Hypothalamus (tissue), 51 donors: ENCODE measurements around the gene TOE1.

ENCODE experiments used
- DNase-seq, 51 donors: peaks; one replicate each; lab custom pipeline; 2025; lab: John Stamatoyannopoulos, UW

Gene TOE1

DNA sequence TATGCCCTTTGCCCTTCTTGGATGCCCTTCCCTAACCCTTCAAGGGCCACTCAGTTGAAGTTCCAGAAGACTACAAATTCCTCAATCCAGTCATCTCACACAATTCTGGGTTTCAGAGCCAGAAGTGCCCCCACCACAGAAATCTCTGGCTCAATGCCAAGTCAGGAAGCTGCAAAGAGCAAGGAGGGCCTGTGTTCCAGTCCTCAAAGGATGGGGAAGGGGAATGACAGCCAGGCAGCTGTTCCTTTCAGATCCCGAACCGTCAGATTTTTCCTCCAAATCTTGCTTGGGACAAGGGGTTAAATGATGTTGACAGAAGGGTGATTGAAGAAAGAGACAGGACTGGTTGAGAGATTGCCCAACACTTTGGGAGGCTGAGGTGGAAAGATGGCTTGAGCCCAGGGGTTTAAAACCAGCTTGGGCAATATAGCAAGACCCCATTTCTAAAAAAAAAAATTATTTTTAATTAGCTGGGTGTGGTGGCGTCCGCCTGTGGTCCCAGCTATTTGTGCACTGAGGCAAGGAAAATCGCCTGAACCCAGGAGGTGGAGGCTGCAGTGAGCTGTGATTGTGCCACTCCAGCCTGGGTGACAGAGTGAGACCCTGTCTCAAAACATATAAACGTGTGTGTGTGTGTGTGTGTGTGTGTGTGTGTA is 14.0 kb upstream of the TOE1 start:
- peak in 9 of 51 donors; percentile 5 to 30 (median 22) for DNase-seq

- peak in 47 of 51 donors; percentile 16 to 89 (median 72) for DNase-seq
Observed at GRCh38 chr1:45326627-45327623, 13.0 kb upstream of the TOE1 start, which contains the start of gene HPDL. HPDL (plus strand) TSS chr1:45326895; CDS start chr1:45327149, 254 bp downstream.

- DNase-seq: peak in 4 of 51 donors; percentile 7 to 22 (median 10)
Observed at GRCh38 chr1:45327644-45328515, 12.1 kb upstream of the TOE1 start.

DNA sequence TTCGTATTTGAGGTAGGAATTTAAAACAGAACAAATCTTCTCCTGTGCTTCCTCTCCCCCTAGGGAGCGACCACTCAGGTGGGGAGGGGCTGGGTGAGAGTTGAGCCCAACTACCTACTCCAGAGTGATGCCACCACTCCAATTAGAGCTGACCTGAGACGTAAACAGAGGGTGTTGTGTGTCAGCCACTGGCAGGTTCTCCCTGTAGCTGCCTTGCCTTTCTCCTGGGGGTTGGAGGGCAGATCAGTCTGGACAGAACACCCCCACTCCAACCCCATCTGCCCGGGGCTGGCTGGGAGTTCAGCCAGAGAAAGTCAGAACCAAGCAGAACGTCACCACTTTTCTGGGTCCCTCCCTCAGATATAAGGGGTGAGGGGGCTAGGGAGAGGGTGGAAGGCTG is 11.3 kb upstream of the TOE1 start:
- no peak for DNase-seq

- DNase-seq: no peak
Observed at GRCh38 chr1:45329445-45329844, 10.5 kb upstream of the TOE1 start.

- DNase-seq: no peak
Observed at GRCh38 chr1:45331436-45332345, 8.3 kb upstream of the TOE1 start.

DNA sequence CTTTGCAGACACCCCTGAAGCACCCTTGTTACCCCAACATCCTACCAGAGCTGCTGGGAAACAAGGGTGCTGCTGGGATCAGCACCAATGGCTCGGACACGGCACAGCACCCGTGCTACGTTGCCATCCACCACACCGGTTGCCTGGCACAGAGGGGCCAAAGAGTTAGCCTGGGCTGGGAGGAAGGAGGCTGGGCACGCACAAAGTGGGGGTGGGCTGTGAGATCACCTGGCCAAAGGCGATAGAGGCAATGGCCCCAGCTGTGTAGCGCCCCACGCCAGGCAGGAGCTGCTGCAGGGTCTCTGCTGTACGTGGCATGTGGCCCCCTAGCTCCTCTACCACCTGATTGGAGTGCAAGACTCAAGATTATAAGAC is 7.6 kb upstream of the TOE1 start:
- DNase-seq: no peak

DNA sequence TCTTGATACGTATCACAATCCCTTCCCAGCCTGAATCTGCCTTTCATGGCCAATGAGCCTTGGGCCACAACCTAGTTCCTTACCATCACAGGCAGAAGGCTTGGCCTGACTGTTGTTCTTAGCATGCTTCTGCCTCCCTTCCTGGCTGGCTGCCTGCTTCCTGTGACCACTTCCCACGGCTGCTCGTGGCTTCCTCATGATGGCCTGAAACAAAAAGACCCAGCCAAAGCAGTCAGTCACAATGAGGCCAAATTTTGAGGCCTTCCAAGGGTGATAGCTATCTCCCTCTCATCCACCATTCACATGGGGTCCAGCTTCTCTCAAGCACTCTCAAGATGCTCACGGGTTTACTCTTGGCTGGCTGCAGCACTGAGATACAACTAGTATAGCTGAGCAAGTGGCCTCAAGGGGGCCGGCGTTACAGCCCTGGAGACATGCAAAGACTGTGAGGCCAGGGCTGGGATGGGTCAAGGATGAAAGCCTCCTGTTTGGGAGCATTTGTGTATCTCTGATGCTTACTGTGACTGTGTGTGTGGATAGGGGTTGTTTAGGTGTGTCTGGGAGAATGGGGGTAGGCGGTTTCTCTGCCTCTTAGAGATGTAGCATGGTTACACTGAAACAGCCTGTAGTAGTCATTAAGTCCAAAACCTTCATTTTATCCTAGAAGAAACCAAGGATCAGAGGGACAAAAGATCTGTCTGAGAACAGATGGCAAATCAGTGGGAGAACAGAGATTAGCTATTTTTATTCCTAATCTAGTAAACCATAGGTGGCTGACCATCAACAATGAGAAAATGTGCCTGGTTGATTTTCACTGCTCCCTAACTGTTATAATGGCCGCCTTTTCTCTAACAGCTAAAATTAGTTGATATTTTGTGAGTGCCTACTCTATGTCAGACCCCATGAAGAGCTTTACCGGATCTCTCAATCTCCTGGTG is 5.4 kb upstream of the TOE1 start:
- DNase-seq: peak in 9 of 51 donors; percentile 2 to 30 (median 23)

- no peak for DNase-seq
Observed at GRCh38 chr1:45335855-45336324, 4.1 kb upstream of the TOE1 start.

- DNase-seq: no peak
Observed at GRCh38 chr1:45337630-45338325, 2.2 kb upstream of the TOE1 start.

GRCh38 chr1:45340816-45341466 is 971 bp downstream of the TOE1 start:
- peak in 2 of 51 donors; percentile 24 to 74 for DNase-seq

DNA sequence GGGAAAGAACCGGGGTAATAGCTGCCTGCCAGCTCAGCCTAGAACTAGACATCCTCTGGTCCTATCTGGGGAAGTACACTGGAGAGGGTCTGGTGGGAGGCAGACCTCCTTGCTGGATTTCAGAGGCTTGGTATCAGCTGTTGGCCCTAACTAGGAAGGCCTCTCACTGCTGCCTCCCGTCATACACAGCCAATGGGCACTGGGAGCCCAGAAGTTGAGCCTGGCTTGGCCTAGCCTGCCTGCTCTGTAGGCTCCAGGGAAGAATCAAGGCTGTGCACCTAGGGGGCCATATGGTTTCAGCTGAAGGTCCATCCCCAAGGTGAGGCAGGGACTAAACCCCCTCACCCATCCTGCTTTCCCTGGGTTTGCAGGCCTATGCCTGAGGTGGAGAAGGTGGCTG is 4.5 kb downstream of the TOE1 start:
- no peak for DNase-seq

- no peak for DNase-seq
Observed at GRCh38 chr1:45345014-45345413, 5.0 kb downstream of the TOE1 start.

- no peak for DNase-seq
Observed at GRCh38 chr1:45346473-45346872, 6.5 kb downstream of the TOE1 start.

GRCh38 chr1:45348020-45348419 is 8.1 kb downstream of the TOE1 start:
- DNase-seq: no peak

GRCh38 chr1:45348609-45348965 is 8.6 kb downstream of the TOE1 start:
- DNase-seq: no peak

DNA sequence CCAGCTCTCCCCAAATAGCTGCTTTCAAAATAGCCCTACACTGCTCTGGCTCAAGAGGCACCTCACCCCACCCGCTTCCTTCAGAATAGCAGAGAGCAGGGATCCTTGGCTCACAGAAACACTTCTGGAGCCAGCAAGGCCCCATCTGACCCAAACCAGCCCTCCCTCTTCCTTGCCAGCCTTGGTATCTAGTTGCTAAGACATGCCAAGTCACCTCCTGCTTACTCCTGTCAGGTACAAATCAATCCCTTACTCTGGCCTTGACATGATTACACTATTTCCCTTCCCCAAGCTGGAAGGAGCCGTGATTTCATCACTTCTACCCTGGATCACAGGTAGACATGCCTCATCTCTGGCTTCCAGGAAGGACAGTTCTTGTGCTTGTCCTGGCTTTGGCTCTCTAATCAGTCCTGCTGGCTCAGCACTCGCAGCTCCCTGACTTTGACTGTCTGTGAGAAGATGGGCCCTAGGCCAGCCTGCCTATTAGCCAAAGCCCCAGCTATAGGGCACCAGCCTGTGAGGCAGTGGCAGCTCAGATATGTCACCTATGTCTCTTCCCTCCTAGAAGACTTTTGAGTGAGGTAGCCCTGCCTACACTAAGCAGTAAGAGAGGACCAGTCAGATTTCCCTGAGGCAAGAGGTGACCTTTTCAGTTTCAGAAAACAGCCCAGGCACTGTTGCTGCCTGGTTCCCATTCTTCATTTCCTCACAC is 9.2 kb downstream of the TOE1 start:
- peak in 9 of 51 donors; percentile 13 to 28 (median 22) for DNase-seq
